Mucosa of stomach (tissue), 1 donor: ENCODE measurements around the gene GNB3.
A peak's percentile ranks its signal among the peaks of the same experiment; 100 is the strongest.

Source experiments
- H3K27me3 ChIP-seq: one replicate; pipeline ENCODE4 v1.7.0; 2013; ENCODE audit warnings: mild to moderate bottlenecking, low read length; ENCODE audit not compliant: control insufficient read depth, insufficient read depth
- H3K36me3 ChIP-seq: one replicate; pipeline ENCODE4 v1.7.0; 2013; ENCODE audit warnings: low read length; ENCODE audit not compliant: control insufficient read depth, insufficient read depth
- H3K4me1 ChIP-seq: one replicate; pipeline ENCODE4 v1.7.0; 2013; ENCODE audit warnings: mild to moderate bottlenecking, low read length; ENCODE audit not compliant: control insufficient read depth, insufficient read depth
- H3K4me3 ChIP-seq: one replicate; pipeline ENCODE4 v1.7.0; 2013; ENCODE audit warnings: low read length
- H3K9ac ChIP-seq: one replicate; pipeline ENCODE4 v1.7.0; 2013; ENCODE audit warnings: mild to moderate bottlenecking, low read length, moderate library complexity
- H3K9me3 ChIP-seq: one replicate; pipeline ENCODE4 v1.7.0; 2013; ENCODE audit warnings: mild to moderate bottlenecking, low read length, moderate library complexity; ENCODE audit not compliant: control insufficient read depth
- donor health status: Pancreatic carcinoma.

GNB3 gene

GRCh38 chr12:6845395-6845794, 4.7 kb downstream of the GNB3 start:
- Histone ChIP-seq H3K4me3 (no peak overlapping the region), H3K4me1 (peaks cover 27% of the 10 kb centered on the region), H3K9me3 (no peaks in the 10 kb centered on the region), H3K27me3 (no peaks in the 10 kb centered on the region), H3K9ac (no peak overlapping the region), H3K36me3 (no peaks in the 10 kb centered on the region)

- no peaks in the 10 kb centered on the region for H3K9me3 ChIP-seq
- H3K27me3 ChIP-seq, result no peaks in the 10 kb centered on the region
- no peaks in the 10 kb centered on the region for H3K36me3 ChIP-seq
- H3K4me1 ChIP-seq, result peaks cover 29% of the 10 kb centered on the region
- no peak overlapping the region for H3K4me3 ChIP-seq
- no peak overlapping the region for H3K9ac ChIP-seq
Observed at GRCh38 chr12:6846316-6846869, 5.7 kb downstream of the GNB3 start.

DNA sequence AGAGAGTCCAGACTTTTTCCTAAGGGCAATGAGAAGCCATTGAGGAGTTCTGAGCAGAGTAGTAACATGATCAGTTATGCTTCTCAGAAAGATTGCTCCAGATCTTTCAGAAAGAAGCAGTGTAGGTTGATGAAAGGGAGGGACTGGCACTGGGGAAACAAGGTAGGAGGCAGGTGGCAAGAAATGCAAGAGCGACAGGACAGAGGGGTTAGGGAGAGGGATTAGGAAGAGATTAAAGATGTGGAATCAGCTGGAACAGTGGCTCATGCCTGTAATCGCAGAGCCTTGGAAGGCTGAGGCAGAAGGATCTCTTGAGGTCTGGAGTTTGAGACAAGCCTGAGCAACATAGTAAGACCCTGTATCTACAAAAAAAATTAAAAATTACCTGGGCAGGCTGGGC, 7.0 kb downstream of the GNB3 start:
- no peaks in the 10 kb centered on the region for H3K9me3 ChIP-seq
- no peaks in the 10 kb centered on the region for H3K27me3 ChIP-seq
- no peak overlapping the region for H3K4me3 ChIP-seq
- no peak overlapping the region for H3K9ac ChIP-seq
- H3K36me3 ChIP-seq, result no peaks in the 10 kb centered on the region
- H3K4me1 ChIP-seq, result peaks cover 19% of the 10 kb centered on the region

DNA sequence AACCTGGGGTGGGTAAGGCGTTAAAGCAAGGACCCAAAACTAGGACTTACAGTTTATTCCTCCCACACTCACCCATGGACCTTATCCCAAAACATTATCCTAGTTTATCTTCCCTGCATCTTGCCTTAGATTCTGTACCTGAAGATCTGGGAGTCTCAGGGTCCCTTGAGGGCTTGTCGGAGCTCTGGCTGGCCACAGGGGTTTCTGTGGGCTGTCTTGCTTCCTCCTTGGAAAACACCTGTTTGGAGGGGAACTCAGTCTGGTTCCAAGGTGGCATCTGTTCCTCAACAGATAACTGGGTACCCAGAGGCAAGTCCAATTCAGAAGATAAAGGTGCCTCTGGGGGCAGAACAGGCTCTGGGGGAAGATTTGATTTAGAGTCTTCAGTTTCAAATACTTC, 8.7 kb downstream of the GNB3 start:
- Histone ChIP-seq H3K4me1 (peaks cover 17% of the 10 kb centered on the region), H3K36me3 (no peaks in the 10 kb centered on the region), H3K27me3 (no peaks in the 10 kb centered on the region), H3K9me3 (no peaks in the 10 kb centered on the region), H3K9ac (no peak overlapping the region), H3K4me3 (no peak overlapping the region)

- Histone ChIP-seq H3K4me3 (no peak overlapping the region), H3K27me3 (no peaks in the 10 kb centered on the region), H3K9ac (no peak overlapping the region), H3K4me1 (peaks cover 17% of the 10 kb centered on the region), H3K36me3 (no peaks in the 10 kb centered on the region), H3K9me3 (no peaks in the 10 kb centered on the region)
Observed at GRCh38 chr12:6849976-6850560, 9.3 kb downstream of the GNB3 start.

- Histone ChIP-seq H3K9ac (no peak overlapping the region), H3K27me3 (no peaks in the 10 kb centered on the region), H3K36me3 (no peaks in the 10 kb centered on the region), H3K4me1 (peaks cover 17% of the 10 kb centered on the region), H3K4me3 (no peak overlapping the region), H3K9me3 (no peaks in the 10 kb centered on the region)
Observed at GRCh38 chr12:6850796-6851152, 10.0 kb downstream of the GNB3 start.

- H3K4me1 ChIP-seq, result peaks cover 17% of the 10 kb centered on the region
- no peaks in the 10 kb centered on the region for H3K9me3 ChIP-seq
- H3K27me3 ChIP-seq, result no peaks in the 10 kb centered on the region
Observed at GRCh38 chr12:6851153-6851920, 10.6 kb downstream of the GNB3 start, which contains the start of gene CDCA3. CDCA3 (minus strand) TSS chr12:6851286; CDS start chr12:6850952, 334 bp downstream.

DNA sequence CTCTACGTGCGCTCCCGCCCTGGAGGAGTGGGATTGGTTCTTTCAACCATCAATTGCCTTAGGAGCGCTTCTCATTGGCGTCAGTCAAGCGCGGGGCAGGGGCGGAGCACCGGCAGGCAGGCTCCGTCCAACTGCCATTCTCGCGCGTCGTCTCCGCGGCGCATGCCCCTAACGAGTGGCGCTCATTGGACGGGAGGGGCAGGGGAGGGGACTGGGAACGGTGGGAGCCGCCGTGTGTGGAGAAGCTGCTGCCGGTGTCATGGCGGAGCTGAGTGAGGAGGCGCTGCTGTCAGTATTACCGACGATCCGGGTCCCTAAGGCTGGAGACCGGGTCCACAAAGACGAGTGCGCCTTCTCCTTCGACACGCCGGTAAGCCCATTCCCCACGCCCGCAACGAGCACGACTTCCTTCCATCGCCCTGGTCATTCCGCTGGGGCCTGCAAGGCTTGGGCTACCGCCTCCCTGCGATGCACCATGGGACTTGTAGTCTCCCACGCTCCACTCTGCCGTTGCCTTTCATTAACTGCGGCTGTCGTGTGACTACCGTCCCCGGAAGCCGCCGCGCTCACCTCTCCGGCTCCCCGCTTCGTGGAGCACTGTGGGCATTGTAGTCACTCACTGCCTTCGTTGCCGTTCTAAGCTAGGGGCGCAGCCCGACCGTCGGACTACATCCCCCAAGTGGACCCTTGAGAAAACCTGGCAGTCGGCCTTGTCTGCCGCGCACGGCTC, 11.4 kb downstream of the GNB3 start, which contains the start of gene USP5:
USP5 (plus strand) TSS at position 230 of the 730 bp plus-strand sequence; CDS start at position 260, 30 bp downstream.
- H3K9ac ChIP-seq, result peak within 1 kb of the TSS; percentile 85
- peaks cover 17% of the 10 kb centered on the region for H3K4me1 ChIP-seq
- peaks cover 10% of the 10 kb centered on the region for H3K36me3 ChIP-seq
- H3K4me3 ChIP-seq, result peak within 1 kb of the TSS; percentile 96
- no peaks in the 10 kb centered on the region for H3K9me3 ChIP-seq
- no peaks in the 10 kb centered on the region for H3K27me3 ChIP-seq

More at GRCh38 chr12:6851153-6851920, 10.6 kb downstream of the GNB3 start, which contains the start of gene CDCA3:
- Histone ChIP-seq H3K4me3 (peak within 1 kb of the TSS; percentile 96), H3K9ac (peak within 1 kb of the TSS; percentile 85), H3K36me3 (peaks cover 2% of the 10 kb centered on the region)

- Histone ChIP-seq H3K27me3 (no peaks in the 10 kb centered on the region), H3K36me3 (peaks cover 15% of the 10 kb centered on the region), H3K9me3 (no peaks in the 10 kb centered on the region), H3K9ac (peak overlapping the region; percentile 33), H3K4me3 (peak overlapping the region; percentile 96), H3K4me1 (peaks cover 17% of the 10 kb centered on the region)
Observed at GRCh38 chr12:6852651-6853354, 12.1 kb downstream of the GNB3 start.

DNA sequence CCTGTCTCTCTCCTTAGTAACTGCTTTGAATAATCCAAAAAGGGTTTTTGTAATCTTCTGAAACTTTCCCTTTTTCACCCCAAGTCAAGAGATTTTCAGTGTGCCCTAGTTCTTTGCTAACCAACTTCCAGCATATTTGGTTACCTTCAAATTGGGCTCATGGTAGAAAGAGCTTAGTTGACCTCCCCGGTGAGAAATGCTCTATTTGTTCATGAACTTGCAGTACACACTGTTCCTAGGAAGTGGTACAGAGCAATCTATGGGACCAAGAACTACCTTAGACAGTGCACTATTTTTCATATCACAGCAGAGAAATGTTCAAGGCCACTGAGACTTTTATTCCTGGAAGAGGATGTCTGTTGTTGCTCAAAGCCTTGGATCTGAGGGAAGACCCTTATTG, 12.9 kb downstream of the GNB3 start:
- Histone ChIP-seq H3K9ac (peak overlapping the region; percentile 33), H3K36me3 (peaks cover 23% of the 10 kb centered on the region), H3K4me3 (no peak overlapping the region)

DNA sequence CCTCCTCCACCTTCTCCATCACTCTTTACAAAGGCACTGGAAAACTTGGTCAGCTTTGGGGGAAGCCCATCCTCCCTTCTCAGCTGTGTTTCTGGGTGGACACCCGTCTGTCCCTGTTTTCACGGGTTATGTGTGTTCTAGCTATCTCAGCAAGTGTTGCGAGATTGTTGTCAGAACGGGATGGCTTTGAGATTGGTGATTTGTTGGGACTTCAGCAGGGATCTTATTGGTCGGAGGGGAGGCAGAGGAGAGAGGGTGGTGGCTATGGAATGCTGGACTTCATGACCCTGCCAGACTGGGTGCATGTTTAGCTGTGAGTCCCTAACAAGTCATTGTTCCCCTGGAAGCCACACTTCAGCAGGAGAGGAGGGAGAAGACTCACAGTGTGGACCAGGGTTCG, 13.3 kb downstream of the GNB3 start:
- Histone ChIP-seq H3K27me3 (no peaks in the 10 kb centered on the region), H3K9me3 (no peaks in the 10 kb centered on the region), H3K4me3 (no peak overlapping the region), H3K9ac (no peak overlapping the region), H3K36me3 (peaks cover 27% of the 10 kb centered on the region), H3K4me1 (peaks cover 17% of the 10 kb centered on the region)

More for the DNA sequence above, 12.9 kb downstream of the GNB3 start:
- Histone ChIP-seq H3K4me1 (peaks cover 17% of the 10 kb centered on the region), H3K27me3 (no peaks in the 10 kb centered on the region), H3K9me3 (no peaks in the 10 kb centered on the region)
